K562 (cell line): Measurements from ENCODE around the gene DIP2C. TPM values are rescaled to one million over a fixed set of nuclear protein-coding genes. Genes with fewer than 3 reads are reported as not detected.
A peak's percentile ranks its signal among the peaks of the same experiment; 100 is the strongest.

Experiments used
- ATAC-seq: fragments of 200-7000 bp; cut with Tn5 transposase; 3 replicates; pipeline ENCODE4 v1.9.1; 2020; ENCODE audit warnings: moderate library complexity
- BruUV-seq: library from RNA; stranded (reverse); fragments of 400-500 nt; replicated peaks from 2 replicates; lab custom pipeline; 2021; lab: Mats Ljungman, UMichigan
- CTCF ChIA-PET: fragments of 300-600 bp; formaldehyde crosslinking; extraction: SDS; loops from one replicate; lab custom pipeline; 2021; ENCODE audit warnings: low intra/inter-chr PET ratio; lab: Yijun Ruan, JAX
- POLR2A ChIA-PET: fragments of 300-600, 350-650 bp; sonication (Branson Sonifier 250); formaldehyde crosslinking; extraction: SDS; loops from one replicate; lab custom pipeline; 2021; ENCODE audit warnings: antibody characterized with exemption, inconsistent platforms; lab: Yijun Ruan, JAX
- DNase-seq, 4 experiments: peaks; one replicate each; pipeline versions ENCODE4 v3.0.0 to v3.0.0-alpha.2; 2011 to 2018; ENCODE audit warnings: low spot score in 3 of 4, mixed read lengths in 3 of 4; ENCODE audit errors: extremely low read depth in 1 of 4
- FAIRE-seq: peaks from 2 replicates; lab custom pipeline; 2011; peaks lifted over from hg19 to GRCh38; lab: Jason Lieb, UNC
- H2AFZ ChIP-seq: 2 replicates; pipeline ENCODE4 v1.6.0; 2011; ENCODE audit warnings: low read depth, low read length, control low read depth, inconsistent platforms
- H3K27ac ChIP-seq: fragments of 200-600 bp; 3 replicates; pipeline ENCODE4 v1.8.0; 2011; ENCODE audit warnings: low read depth, mild to moderate bottlenecking, control low read depth, inconsistent platforms, low read length, moderate library complexity, mixed read lengths; ENCODE audit errors: extremely low read depth
- H3K27me3 ChIP-seq, 2 experiments: fragments of 300-600 bp in 1 of 2; 2 replicates in 1 of 2; 3 replicates in 1 of 2; pipeline versions ENCODE4 v1.6.0 to v1.8.0; 2011; ENCODE audit warnings: inconsistent platforms in 2 of 2, low read length in 2 of 2, mild to moderate bottlenecking in 1 of 2, mixed read lengths in 1 of 2, moderate library complexity in 1 of 2; ENCODE audit not compliant: control insufficient read depth in 2 of 2, insufficient read depth in 2 of 2
- H3K36me3 ChIP-seq: fragments of 300-600 bp; 3 replicates; pipeline ENCODE4 v1.8.0; 2011; ENCODE audit warnings: mild to moderate bottlenecking, low read length, inconsistent platforms; ENCODE audit not compliant: control insufficient read depth, insufficient read depth
- H3K4me1 ChIP-seq, 2 experiments: fragments of 200-600 bp in 1 of 2; replicated peaks in 1 of 2; 2 replicates in 1 of 2; 3 replicates in 1 of 2; pipeline versions ENCODE4 v1.5.1 to v1.8.0; 2011; ENCODE audit warnings: inconsistent platforms in 2 of 2, low read length in 2 of 2, mild to moderate bottlenecking in 1 of 2, mixed read lengths in 1 of 2, moderate library complexity in 1 of 2; ENCODE audit not compliant: control insufficient read depth in 2 of 2, insufficient read depth in 2 of 2
- H3K4me2 ChIP-seq: 2 replicates; pipeline ENCODE4 v1.6.1; 2011; ENCODE audit warnings: low read length, control low read depth, inconsistent platforms, mixed read lengths; ENCODE audit not compliant: insufficient read depth
- H3K4me3 ChIP-seq: fragments of 200-600 bp; sonication (generic), shearing (Covaris generic); 2 replicates; pipeline ENCODE4 v1.5.1; 2016; ENCODE audit warnings: control low read depth, inconsistent platforms
- H3K79me2 ChIP-seq: fragments of 200-600 bp; 3 replicates; pipeline ENCODE4 v1.8.0; 2011; ENCODE audit warnings: low read length, inconsistent platforms; ENCODE audit not compliant: control insufficient read depth, insufficient read depth
- H3K9ac ChIP-seq, 2 experiments: 2 replicates each; pipeline versions ENCODE4 v1.6.0 to v1.6.1; 2011; ENCODE audit warnings: low read depth in 2 of 2, low read length in 2 of 2, control low read depth in 1 of 2, inconsistent platforms in 1 of 2, mild to moderate bottlenecking in 1 of 2, mixed read lengths in 1 of 2; ENCODE audit not compliant: insufficient read depth in 1 of 2
- H3K9me1 ChIP-seq: one replicate; pipeline ENCODE4 v1.6.0; 2011; ENCODE audit warnings: inconsistent platforms, mild to moderate bottlenecking, low read length, moderate library complexity; ENCODE audit not compliant: control insufficient read depth, insufficient read depth
- H3K9me3 ChIP-seq: replicated peaks from 2 replicates; pipeline ENCODE4 v1.5.1; 2011; ENCODE audit warnings: low read depth, low read length, inconsistent platforms; ENCODE audit not compliant: control insufficient read depth, insufficient read depth
- H4K20me1 ChIP-seq: replicated peaks from 2 replicates; pipeline ENCODE4 v1.6.1; 2011; ENCODE audit warnings: low read length, inconsistent platforms, mixed read lengths; ENCODE audit not compliant: control insufficient read depth, insufficient read depth
- FOXO4 ChIP-seq: fragments of 450-650 bp; formaldehyde crosslinking; IDR thresholded peaks from 2 replicates; pipeline ENCODE4 v1.4.0; 2020; ENCODE audit warnings: mild to moderate bottlenecking, moderate library complexity
- ZNF263 ChIP-seq: sonication (generic); formaldehyde crosslinking; IDR thresholded peaks from 2 replicates; pipeline ENCODE4 v1.8.0; 2022; ENCODE audit warnings: mild to moderate bottlenecking, missing genetic modification reagents, borderline replicate concordance
- ZNF384 ChIP-seq: IDR thresholded peaks from 2 replicates; pipeline ENCODE4 v1.6.1; 2012; ENCODE audit warnings: low read depth, low read length, improper control_type of control experiment
- ZNF408 ChIP-seq: fragments of 250-450 bp; sonication (Bioruptor Pico); IDR thresholded peaks from 2 replicates; pipeline ENCODE4 v1.4.0; 2020; ENCODE audit warnings: low read depth, mild to moderate bottlenecking, moderate library complexity
- ZNF592 ChIP-seq: fragments of 450-650 bp; IDR thresholded peaks from 2 replicates; pipeline ENCODE4 v1.6.1; 2017; ENCODE audit warnings: antibody characterized with exemption, mild to moderate bottlenecking
- WGBS: fragments of 100-300 bp; shearing (Covaris generic); methylation state at CpG from one replicate; pipeline ENCODE4 v1.1.6; 2016; ENCODE audit warnings: low coverage, mixed read lengths; ENCODE audit not compliant: insufficient coverage; ENCODE audit errors: missing lambda C conversion rate; 5-methylcytosine and 5-hydroxymethylcytosine counted together
- in situ Hi-C: fragments of 300-500 bp; cut with MboI; formaldehyde crosslinking; loops from 4 replicates; pipeline ENCODE4 v1.15.0; 2018; ENCODE audit warnings: inconsistent platforms, mixed read lengths
- intact Hi-C: fragments of 100-400 bp; cut with micrococcal nuclease; formaldehyde crosslinking; loops from 2 replicates; pipeline ENCODE4 v1.14.2; 2022
- polyA plus RNA-seq, 8 experiments: library from polyadenylated mRNA; depleted of rRNA in 4 of 8; stranded (reverse) in 5 of 8; unstranded in 3 of 8; fragments of >200 nt; fragmentation: Nextera tagmentation in 2 of 8; fragmentation: Illumina TruSeq in 1 of 8; extraction: Ambion mirVana in 2 of 8; extraction: Trizol in 1 of 8; gene quantifications; 2 replicates each; pipeline versions ENCODE4 v1.2.1 to v1.2.3, GENCODE V29; 2011 to 2014; ENCODE audit warnings: inconsistent platforms in 1 of 8, missing spikeins in 1 of 8
- total RNA-seq, 7 experiments: library from RNA; depleted of rRNA in 6 of 7; stranded (reverse); fragments of >200 nt in 6 of 7; fragmentation: Illumina TruSeq in 2 of 7; extraction: Trizol in 2 of 7; gene quantifications; 2 replicates each; pipeline versions ENCODE4 v1.2.1 to v1.2.3, GENCODE V29; 2011 to 2021; ENCODE audit warnings: low replicate concordance in 1 of 7

Gene DIP2C
- total and polyA plus RNA-seq, 9 of the 15 experiments (the other 6 are each of a cell fraction or from before 2014, with no cell fraction given), result 0.01 TPM; not detected in 8

GRCh38 chr10:385571-386300, 303.7 kb downstream of the DIP2C start (continued):
- TF ChIP-seq ZNF592 (no peak), ZNF384 (no peak), ZNF408 (CRISPR knock-in tag) (no peak)
- TF ChIP-seq, all 486 proteins: peak for 0

GRCh38 chr10:384538-385305, 304.7 kb downstream of the DIP2C start:
- no peaks in the 10 kb centered on the region for H3K9me1 ChIP-seq
- CTCF ChIA-PET, result no interaction called here
- no peak overlapping the region for H3K4me3 ChIP-seq
- no peak overlapping the region for H3K27ac ChIP-seq
- FAIRE-seq, result no peak
- intact Hi-C loops (no loop called here), in situ Hi-C loops (no loop called here)
- TF ChIP-seq ZNF263 (CRISPR knock-in tag) (peak; percentile 47), FOXO4 (CRISPR knock-in tag) (no peak)
- no peaks in the 10 kb centered on the region for H3K36me3 ChIP-seq
- H3K79me2 ChIP-seq, result no peaks in the 10 kb centered on the region
- no peak for DNase-seq
- peaks cover 46 to 55% of the 10 kb centered on the region in 2 experiments for H3K27me3 ChIP-seq
- H3K9ac ChIP-seq, result no peak overlapping the region
- no peak overlapping the region for H2AFZ ChIP-seq
- BruUV-seq, result no TSS peak
- no peaks in the 10 kb centered on the region for H3K4me1 ChIP-seq
- no peak overlapping the region for H3K4me2 ChIP-seq
- ATAC-seq, result no peak
- WGBS, result 1% methylated on average over 27 of the region's 27 CpGs
- no peaks in the 10 kb centered on the region for H3K9me3 ChIP-seq
- POLR2A ChIA-PET, result no interaction called here
- peaks cover 3% of the 10 kb centered on the region; the same call in 1 of the 2 replicates for H4K20me1 ChIP-seq
